ENCODE results near the gene PARD3.

- TF ChIP-seq CTCF (IDR thresholded peaks at IDR 0.05) (no peak), POLR2A (IDR thresholded peaks at IDR 0.05) (no peak)
Measured at GRCh38 chr10:34612446-34612845, 202.7 kb downstream of the PARD3 start.

All from Peyer's patch (tissue), 4 donors.